ENCODE results near the gene GLI3.

Gene GLI3

DNA sequence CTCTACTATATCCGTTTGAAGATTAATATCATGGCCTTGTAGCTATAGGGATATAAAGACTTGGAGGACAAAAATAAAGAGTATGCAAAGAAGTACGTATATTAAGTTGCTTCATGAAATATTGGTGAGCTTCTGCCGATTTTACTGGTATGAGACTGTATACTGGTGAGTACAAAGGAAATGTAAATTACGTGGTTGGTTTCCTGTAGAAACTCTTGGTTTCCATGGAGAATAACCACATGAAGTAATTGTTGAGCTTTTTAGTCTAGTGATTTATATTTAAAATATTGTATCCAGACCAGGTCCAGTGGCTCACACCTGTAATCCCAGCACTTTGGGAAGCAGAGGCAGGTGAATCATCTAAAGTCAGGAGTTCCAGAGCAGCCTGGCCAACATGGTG is 32.2 kb upstream of the GLI3 start:
- in situ Hi-C loops (cut with MboI; ENCODE audit: low pct_unique_long_range_greater_than_20kb, low sequenced_read_pairs, unreplicated experiment): no loop called here
- TF ChIP-seq, protein P1, sequence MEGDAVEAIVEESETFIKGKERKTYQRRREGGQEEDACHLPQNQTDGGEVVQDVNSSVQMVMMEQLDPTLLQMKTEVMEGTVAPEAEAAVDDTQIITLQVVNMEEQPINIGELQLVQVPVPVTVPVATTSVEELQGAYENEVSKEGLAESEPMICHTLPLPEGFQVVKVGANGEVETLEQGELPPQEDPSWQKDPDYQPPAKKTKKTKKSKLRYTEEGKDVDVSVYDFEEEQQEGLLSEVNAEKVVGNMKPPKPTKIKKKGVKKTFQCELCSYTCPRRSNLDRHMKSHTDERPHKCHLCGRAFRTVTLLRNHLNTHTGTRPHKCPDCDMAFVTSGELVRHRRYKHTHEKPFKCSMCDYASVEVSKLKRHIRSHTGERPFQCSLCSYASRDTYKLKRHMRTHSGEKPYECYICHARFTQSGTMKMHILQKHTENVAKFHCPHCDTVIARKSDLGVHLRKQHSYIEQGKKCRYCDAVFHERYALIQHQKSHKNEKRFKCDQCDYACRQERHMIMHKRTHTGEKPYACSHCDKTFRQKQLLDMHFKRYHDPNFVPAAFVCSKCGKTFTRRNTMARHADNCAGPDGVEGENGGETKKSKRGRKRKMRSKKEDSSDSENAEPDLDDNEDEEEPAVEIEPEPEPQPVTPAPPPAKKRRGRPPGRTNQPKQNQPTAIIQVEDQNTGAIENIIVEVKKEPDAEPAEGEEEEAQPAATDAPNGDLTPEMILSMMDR (IDR thresholded peaks at IDR 0.05; ENCODE audit: extremely low read depth, insufficient read depth, missing control alignments): no peak
- DNase-seq (ENCODE audit: low spot score): no peak

DNA sequence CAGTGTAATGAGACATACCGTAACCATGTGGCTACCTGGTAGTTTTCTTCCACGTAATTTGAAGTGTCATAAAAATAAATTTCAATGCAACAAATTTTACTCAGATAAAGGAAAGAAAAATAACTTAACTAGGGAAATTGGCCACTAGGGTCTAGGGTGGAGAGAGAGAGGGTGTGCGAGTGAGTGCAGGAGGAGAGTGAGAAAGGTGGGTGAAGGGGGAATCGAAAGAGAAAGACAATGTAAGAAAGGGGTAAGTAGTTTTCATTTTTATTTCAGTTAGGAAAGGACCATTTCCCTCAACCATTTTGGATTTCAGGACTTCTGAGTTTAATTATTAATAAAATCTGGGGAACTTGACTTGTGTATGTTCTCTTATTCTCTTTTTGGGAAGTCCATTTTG is 27.7 kb upstream of the GLI3 start:
- in situ Hi-C loops (cut with MboI; ENCODE audit: low pct_unique_long_range_greater_than_20kb, low sequenced_read_pairs, unreplicated experiment): no loop called here
- DNase-seq (ENCODE audit: low spot score): no peak
- TF ChIP-seq, protein P1 (IDR thresholded peaks at IDR 0.05; ENCODE audit: extremely low read depth, insufficient read depth, missing control alignments): no peak

DNA sequence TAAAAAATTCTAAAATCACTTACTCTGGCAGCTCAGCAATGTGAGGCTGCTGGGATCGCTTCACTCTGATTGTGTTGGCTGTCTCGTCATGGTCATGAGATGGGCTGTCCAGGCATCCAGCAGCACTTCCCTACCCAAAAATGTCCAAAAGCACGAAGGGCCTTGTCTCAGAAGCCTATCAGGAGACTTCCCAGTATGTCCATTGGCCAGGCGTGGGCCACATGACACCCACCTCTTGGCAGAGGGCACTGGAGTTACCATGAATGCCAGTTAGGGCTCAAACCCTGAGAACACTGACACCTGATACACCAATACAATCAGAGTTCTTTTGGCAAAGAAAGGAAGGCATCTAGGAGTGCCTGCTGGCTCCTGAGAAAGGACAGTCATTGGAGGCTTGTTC is 27.0 kb upstream of the GLI3 start:
- no peak for DNase-seq (ENCODE audit: low spot score)
- in situ Hi-C loops (cut with MboI; ENCODE audit: low pct_unique_long_range_greater_than_20kb, low sequenced_read_pairs, unreplicated experiment): no loop called here
- TF ChIP-seq, protein P1 (IDR thresholded peaks at IDR 0.05; ENCODE audit: extremely low read depth, insufficient read depth, missing control alignments): no peak

DNA sequence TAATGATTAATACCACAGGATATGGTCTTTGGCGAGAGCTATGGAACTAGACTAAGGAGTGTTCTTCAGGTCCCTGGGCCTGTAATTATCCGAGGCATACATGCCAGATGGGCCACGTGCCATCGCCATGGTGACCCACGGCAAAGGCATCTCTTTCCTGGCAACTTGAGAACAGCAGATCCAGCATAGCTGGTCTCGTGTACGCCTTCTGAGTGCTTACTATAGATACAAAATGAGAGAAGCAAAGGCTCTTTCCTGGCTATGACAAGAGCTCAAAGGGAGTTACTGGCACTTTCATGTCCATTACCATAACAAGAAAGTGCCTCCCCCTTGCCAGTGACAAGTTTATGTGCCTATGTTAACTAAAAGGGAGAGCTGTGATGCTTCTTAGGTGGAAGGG is 26.0 kb upstream of the GLI3 start:
- TF ChIP-seq, protein P1 (IDR thresholded peaks at IDR 0.05; ENCODE audit: extremely low read depth, insufficient read depth, missing control alignments): no peak
- no peak for DNase-seq (ENCODE audit: low spot score)
- in situ Hi-C loops (cut with MboI; ENCODE audit: low pct_unique_long_range_greater_than_20kb, low sequenced_read_pairs, unreplicated experiment): no loop called here

DNA sequence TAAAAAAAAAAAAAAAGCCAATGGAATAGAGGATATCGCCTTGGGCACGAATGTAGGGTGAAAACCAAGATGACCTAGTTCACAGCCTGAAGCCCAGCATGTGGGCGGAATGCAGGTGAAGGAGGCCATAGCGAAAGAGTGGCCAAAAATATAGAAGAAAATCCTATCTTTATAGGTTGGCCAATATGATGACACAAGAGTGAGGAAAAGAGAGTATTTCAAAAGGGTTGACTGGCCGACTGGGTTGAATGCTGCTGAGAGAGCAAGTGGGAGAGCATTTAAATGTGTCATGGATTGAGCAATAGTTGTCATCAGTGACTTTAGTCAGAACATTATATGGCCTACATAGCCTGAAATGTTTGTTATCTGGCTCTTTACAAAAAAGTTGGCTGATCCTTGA is 17.2 kb upstream of the GLI3 start:
- DNase-seq (ENCODE audit: low spot score): no peak
- TF ChIP-seq, protein P1 (IDR thresholded peaks at IDR 0.05; ENCODE audit: extremely low read depth, insufficient read depth, missing control alignments): no peak
- in situ Hi-C loops (cut with MboI; ENCODE audit: low pct_unique_long_range_greater_than_20kb, low sequenced_read_pairs, unreplicated experiment): no loop called here

DNA sequence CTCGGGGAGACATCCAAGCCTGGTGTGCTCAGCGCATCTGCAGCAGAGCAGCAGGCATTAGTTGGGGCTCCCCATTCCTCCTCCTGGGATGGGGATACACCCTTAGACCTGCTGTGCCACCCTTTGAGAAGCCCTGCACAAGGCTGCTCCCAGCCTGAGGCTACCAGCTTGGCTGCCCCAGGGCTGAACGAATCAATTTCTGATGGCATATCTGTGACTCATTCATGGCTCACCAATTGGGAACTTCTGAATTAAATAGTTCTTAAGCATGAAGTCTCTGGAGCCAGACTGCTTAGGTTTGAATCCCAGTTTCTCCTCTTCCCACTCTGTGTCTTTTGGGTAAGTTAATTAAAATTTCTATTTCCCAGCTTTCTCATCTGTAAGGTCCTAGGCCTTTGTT is 16.3 kb upstream of the GLI3 start:
- TF ChIP-seq, protein P1 (IDR thresholded peaks at IDR 0.05; ENCODE audit: extremely low read depth, insufficient read depth, missing control alignments): no peak
- no peak for DNase-seq (ENCODE audit: low spot score)
- in situ Hi-C loops (cut with MboI; ENCODE audit: low pct_unique_long_range_greater_than_20kb, low sequenced_read_pairs, unreplicated experiment): no loop called here

DNA sequence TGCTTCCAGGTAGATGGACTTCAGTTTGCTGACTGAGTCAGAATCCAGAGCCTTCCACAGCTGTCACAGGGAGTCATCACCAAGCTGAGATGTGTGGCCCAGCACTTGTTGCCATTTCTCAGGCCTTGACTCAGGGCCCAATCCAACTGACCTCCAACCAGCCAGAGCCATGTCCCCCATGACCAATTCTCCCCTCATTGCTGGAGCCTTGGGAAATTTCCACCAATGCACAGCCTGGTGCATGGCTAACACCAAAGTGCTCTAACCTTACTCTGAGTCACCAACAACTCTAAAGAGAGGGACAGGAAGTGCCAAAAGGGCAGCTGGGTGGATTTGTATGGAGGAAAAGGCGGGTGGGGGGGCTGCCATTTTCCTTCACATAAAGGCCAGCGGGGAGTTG is 13.4 kb upstream of the GLI3 start:
- in situ Hi-C loops (cut with MboI; ENCODE audit: low pct_unique_long_range_greater_than_20kb, low sequenced_read_pairs, unreplicated experiment): no loop called here
- TF ChIP-seq, protein P1 (IDR thresholded peaks at IDR 0.05; ENCODE audit: extremely low read depth, insufficient read depth, missing control alignments): no peak
- DNase-seq (ENCODE audit: low spot score): no peak

Data from GM13977 (cell line).